B cell (primary cell): ENCODE measurements around the gene LSP1.

Experiments
- EZH2 ChIP-seq: IDR thresholded peaks from 2 replicates; pipeline ENCODE4 v1.6.1; 2012; ENCODE audit warnings: borderline replicate concordance, low read depth, mild to moderate bottlenecking, moderate library complexity, low read length; ENCODE audit not compliant: insufficient read depth, poor library complexity, severe bottlenecking
- TF ChIP-seq, protein P1 (sequence below): fragments of 200-600 bp; IDR thresholded peaks from one replicate; pipeline ENCODE4 v1.8.0; 2022; ENCODE audit warnings: antibody characterized with exemption, mild to moderate bottlenecking

DNA sequence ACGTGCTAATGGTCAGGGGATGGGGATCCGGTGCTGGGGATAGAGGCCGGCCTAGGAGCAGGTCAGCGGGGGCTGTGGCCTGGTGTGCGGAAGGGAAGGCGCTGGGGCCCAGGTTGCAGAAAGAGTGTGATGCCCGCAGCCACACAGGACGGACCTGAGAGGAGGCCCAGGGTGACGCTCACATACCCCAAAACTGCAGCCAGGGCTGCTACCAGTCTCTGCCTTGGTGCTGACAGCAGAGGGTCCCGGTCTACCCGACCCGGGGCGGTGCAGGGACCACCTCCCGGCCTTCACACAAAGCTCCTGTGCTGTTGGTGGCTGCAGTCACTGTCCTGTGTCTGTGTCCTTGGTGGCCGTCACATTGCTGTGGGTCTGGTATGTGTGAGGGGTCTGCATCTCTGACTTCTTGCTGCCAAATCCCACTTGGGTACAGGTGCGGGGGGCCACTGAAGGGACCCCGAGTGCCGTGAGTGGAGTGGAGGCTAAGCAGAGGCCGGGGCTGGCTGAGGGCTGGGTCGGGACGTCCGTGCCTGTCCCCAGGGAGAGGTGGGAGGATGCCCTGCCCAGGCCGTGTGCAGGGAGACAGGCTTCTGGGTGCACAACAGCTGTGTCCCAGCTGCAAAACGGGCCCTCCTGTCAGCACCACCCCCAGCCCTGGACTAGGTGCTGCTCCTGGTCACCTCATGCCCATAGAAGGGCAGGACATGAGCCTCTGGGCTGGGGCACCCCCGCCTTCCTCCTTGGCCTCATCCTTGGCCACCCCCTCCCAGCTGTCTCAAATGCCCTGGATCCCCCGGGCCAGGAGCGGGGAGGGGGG is 1.5 kb downstream of the LSP1 start:
- TF ChIP-seq, protein P1, sequence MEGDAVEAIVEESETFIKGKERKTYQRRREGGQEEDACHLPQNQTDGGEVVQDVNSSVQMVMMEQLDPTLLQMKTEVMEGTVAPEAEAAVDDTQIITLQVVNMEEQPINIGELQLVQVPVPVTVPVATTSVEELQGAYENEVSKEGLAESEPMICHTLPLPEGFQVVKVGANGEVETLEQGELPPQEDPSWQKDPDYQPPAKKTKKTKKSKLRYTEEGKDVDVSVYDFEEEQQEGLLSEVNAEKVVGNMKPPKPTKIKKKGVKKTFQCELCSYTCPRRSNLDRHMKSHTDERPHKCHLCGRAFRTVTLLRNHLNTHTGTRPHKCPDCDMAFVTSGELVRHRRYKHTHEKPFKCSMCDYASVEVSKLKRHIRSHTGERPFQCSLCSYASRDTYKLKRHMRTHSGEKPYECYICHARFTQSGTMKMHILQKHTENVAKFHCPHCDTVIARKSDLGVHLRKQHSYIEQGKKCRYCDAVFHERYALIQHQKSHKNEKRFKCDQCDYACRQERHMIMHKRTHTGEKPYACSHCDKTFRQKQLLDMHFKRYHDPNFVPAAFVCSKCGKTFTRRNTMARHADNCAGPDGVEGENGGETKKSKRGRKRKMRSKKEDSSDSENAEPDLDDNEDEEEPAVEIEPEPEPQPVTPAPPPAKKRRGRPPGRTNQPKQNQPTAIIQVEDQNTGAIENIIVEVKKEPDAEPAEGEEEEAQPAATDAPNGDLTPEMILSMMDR, result no peak
- TF ChIP-seq EZH2, result no peak
